WI38 (cell line): Measurements from ENCODE around the gene WRNIP1.

ENCODE experiments used
- H3K4me3 ChIP-seq: 2 replicates; pipeline ENCODE4 v1.5.1; 2011; ENCODE audit warnings: low read depth, mild to moderate bottlenecking, control low read depth, low read length
- TF ChIP-seq, protein P1 (sequence below): IDR thresholded peaks from 2 replicates; pipeline ENCODE4 v1.5.1; 2012; ENCODE audit warnings: low read depth, mild to moderate bottlenecking, control low read depth, low read length

The WRNIP1 gene

DNA sequence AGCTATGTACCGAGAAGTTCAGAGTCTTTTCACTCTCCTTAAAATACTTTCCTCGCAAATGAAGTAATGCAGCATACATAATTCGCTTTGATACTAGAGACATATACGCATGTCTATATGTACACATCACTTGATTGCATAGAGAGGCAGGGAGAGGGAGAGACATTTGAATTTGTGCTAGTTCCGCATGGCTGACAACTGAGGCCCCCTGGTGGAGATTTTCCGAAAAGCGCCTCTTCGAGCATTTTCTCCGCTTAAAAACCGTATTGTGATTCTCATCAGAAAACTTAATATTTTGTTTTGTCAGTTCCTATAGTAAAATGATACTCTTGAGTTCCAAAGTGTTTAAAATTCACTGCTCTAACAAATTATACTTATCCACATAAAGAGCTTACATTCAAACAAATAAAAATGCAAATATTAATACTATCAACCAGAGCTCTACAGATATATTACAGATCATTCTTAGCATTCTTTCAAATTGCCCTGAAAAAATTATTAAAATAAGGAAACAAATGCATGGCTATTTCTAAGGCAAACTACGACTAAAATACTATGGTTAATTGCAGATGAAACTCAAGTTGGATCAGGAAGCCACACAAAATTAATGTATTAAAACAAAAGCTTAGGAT is 15.1 kb upstream of the WRNIP1 start:
- TF ChIP-seq, protein P1, sequence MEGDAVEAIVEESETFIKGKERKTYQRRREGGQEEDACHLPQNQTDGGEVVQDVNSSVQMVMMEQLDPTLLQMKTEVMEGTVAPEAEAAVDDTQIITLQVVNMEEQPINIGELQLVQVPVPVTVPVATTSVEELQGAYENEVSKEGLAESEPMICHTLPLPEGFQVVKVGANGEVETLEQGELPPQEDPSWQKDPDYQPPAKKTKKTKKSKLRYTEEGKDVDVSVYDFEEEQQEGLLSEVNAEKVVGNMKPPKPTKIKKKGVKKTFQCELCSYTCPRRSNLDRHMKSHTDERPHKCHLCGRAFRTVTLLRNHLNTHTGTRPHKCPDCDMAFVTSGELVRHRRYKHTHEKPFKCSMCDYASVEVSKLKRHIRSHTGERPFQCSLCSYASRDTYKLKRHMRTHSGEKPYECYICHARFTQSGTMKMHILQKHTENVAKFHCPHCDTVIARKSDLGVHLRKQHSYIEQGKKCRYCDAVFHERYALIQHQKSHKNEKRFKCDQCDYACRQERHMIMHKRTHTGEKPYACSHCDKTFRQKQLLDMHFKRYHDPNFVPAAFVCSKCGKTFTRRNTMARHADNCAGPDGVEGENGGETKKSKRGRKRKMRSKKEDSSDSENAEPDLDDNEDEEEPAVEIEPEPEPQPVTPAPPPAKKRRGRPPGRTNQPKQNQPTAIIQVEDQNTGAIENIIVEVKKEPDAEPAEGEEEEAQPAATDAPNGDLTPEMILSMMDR = peak; percentile 67
- H3K4me3 ChIP-seq = no peak overlapping the region

DNA sequence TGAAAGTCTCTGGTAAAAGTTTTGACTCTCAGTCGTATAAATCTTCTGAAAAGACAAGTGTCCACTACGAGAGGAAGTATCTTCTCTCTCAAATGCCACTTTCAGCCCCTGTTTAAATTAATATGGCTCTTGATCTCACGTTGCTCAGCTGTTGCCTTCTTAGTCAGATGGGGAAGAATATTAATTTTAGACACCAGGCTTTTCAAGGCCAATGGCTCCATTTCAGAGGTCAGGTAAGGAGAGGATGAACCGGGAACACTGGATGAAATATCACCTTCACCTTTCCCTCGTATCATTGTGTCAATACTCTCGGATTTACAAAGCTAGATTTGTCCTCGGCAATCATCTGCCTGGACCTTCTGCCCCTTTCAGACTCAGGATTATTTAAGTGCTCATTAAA is 14.4 kb upstream of the WRNIP1 start, which contains the start of gene MYLK4:
Gene MYLK4, minus strand, starts transcription at position 91 of the 400 bp plus-strand sequence. CDS start 1,628 bp downstream, outside the sequence.
- H3K4me3 ChIP-seq = no peak within 1 kb of the TSS
- TF ChIP-seq, protein P1 = no peak

DNA sequence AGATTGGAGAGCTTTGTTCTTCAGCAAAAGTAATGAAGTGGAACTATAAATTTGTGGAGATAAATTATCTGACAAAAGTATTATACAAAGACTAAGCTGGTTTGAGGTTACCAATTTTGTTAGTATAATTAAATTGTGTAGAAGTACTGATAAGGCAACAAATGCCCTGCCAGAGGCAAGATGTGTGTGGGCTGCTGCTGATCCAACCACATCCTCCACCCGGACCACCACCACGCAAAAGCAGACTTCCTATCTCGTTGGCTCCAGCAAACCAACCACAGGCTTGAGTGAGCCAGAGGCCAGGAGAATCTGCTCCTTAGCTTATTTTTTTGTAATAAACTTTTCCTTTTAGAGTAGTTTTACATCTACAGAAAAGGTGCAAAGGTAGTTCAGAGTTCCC is 13.3 kb upstream of the WRNIP1 start:
- no peak overlapping the region for H3K4me3 ChIP-seq
- TF ChIP-seq, protein P1 = no peak

DNA sequence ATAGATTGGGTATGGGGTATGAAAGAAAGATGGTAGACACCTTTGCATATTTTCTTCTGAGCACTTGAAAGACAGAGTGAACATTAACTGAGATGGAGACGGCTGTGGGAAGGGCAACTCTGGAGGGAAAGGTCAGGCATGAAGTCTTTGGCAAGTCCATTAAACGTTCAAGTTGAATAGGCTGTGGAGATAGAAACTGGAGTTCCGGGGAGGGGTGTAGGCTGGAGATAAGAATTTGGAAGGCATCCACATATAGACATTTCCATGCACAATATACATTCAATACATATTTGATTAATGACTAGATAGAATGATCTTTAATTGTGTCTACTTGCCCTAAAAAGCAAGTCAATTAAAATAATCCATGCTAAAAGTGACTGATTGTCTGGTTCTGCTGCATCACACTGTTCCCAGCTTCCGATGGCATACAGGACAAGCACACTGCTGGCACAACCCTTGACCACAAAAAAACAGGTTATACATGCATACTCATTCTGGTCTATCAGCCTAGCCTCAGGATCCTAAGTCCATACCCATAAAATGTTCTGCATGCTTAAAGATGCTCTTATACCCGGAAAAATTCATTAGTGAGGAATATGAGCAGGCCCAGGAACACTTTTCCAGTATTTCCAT is 12.6 kb upstream of the WRNIP1 start:
- TF ChIP-seq, protein P1 = no peak

DNA sequence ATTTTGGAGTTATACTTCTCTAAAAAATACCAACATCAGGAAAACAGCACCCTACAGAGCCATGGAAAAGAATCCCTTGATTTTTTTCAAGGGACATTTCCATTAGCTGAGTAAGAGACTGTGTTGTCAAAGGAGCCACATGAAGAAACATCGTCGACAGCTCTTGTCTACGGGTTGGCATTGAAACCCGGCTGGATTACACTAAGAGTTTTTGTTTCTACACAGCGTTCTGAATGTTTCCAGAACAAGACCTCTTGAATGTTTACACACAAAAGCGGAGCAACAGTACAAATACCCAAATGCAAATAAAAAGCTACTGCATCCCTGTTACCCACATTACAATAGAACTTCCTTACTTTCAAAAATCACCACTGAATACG is 12.1 kb upstream of the WRNIP1 start:
- TF ChIP-seq, protein P1 = no peak
- H3K4me3 ChIP-seq = no peak overlapping the region

More for the DNA sequence above, 12.6 kb upstream of the WRNIP1 start:
- H3K4me3 ChIP-seq = no peak overlapping the region

DNA sequence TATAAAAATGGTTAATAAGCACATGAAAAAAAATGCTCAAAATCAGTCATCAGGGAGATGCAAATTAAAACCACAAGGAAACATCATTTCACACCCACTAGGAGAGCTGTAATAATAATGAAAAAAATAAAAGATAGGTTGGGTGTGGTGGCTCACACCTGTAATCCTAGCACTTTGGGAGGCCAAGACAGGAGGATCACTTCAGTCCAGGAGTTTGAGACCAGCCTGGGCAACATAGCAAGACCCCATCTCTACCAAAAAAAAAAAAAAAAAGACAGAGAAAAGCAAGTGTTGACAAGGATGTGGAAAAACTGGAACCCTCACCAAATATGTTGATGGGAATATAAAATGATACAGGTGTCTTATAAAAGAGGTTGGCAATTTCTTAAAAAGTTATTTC is 11.4 kb upstream of the WRNIP1 start:
- TF ChIP-seq, protein P1 = no peak
- H3K4me3 ChIP-seq = no peak overlapping the region

DNA sequence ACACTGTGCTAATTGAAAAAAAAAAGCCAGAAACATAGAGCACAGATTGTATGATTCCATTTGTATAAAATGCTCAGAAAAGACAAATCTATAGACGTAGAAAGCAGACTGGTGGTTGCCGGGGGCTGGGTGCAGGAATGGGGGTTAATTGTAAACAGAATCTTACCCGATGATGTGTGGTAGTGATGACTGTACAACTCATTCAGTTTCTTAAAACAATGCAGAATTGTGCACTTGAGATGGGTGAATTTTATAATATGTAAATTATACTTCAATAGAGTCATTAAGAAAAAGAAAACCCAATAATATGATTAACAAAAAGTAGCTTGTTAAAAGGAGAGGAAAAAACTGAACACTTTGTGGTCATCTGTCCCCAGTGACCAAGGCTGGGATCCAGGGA is 10.8 kb upstream of the WRNIP1 start:
- H3K4me3 ChIP-seq = no peak overlapping the region
- TF ChIP-seq, protein P1 = no peak
